CD4-positive, alpha-beta T cell treated with Interleukin-15 for 4 hours (primary cell): Measurements from ENCODE around the gene MSH2.
"Not testable (repeated sequence)": the region's sequence is repeated elsewhere in the genome, so short reads cannot be mapped to it uniquely, and the experiment has no call there.

Source experiments
- DNase-seq: peaks from one replicate; pipeline ENCODE4 v3.0.0-alpha.2; 2020; ENCODE audit warnings: low spot score

Gene MSH2

GRCh38 chr2:47407976-47408375, 5.0 kb downstream of the MSH2 start:
- not testable (repeated sequence) for DNase-seq

GRCh38 chr2:47414682-47415458, 11.9 kb downstream of the MSH2 start:
- no peak for DNase-seq

DNA sequence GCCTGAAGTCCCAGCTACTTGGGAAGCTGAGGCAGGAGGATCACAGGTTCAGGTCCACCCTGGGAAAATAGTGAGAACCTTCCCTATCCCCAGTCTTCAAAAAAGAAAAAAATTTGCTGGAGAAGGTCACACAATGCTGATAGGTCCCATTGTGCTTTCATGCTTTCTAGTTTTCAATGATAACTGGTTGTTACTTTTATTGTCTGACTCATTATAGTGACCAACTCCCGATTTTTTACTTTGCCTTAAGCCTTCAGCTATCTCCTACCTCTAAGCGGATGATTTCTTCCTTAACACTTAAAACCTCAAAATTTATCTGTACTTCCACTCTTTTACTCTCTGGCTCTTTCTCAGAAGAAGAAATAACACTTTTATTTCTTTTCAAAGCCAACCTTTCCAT, 17.3 kb downstream of the MSH2 start:
- no peak for DNase-seq

GRCh38 chr2:47420683-47421082, 17.7 kb downstream of the MSH2 start:
- DNase-seq: not testable (repeated sequence)

GRCh38 chr2:47422016-47422415, 19.1 kb downstream of the MSH2 start:
- DNase-seq: no peak

DNA sequence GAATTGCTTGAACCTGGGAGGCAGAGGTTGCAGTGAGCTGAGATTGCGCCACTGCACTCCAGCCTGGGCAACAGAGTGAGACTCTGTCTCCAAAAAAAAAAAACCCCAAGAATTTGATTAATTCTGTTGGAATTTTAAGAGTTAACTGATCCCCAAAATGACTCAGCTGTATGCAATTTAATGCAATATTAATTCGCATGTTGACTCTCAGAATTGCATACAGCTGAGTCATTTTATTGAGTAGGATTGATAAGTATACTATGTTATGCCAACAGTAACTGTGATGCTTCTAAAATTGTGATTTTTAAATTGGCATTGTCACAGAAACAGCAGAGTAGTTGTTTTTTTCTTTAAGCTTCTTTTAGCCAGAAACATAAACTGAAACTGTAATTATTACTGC, 19.6 kb downstream of the MSH2 start:
- no peak for DNase-seq

DNA sequence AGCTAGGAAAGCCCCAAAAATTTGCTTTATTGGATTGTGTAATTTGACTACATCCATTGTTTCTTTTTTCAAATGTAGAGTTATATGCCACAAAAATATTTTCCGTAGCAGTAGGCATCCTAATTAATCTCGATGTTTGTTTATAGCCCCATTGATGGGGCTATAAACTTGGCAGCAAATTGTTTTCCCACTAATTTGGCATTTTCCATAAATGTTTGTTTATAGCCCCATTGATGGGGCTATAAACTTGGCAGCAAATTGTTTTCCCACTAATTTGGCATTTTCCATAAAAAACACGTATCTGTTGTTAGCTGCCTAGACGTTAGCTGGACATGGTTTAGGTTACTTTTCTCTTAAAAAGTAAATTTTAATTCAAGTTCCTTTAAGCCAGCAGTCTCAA, 23.8 kb downstream of the MSH2 start:
- DNase-seq: no peak

DNA sequence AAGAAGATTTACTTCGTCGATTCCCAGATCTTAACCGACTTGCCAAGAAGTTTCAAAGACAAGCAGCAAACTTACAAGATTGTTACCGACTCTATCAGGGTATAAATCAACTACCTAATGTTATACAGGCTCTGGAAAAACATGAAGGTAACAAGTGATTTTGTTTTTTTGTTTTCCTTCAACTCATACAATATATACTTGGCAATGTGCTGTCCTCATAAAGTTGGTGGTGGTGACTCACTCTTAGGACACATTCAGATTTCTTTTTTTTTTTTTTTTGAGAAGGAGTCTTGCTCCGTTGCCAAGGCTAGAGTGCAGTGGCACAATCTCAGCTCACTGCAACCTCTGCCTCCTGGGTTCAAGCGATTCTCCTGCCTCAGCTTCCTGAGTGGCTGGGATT, 26.8 kb downstream of the MSH2 start:
- DNase-seq: no peak

DNA sequence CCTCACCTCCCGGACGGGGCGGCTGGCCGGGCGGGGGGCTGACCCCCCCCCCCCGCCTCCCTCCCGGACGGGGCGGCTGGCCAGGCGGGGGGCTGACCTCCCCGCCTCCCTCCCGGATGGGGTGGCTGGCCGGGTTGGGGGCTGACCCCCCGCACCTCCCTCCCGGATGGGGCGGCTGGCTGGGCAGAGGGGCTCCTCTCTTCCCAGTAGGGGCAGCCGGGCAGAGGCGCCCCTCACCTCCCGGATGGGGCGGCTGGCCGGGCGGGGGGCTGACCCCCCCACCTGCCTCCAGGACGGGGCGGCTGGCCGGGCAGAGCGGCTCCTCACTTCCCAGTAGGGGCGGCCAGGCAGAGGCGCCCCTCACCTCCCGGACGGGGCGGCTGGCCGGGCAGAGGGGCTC, 30.1 kb downstream of the MSH2 start:
- not testable (repeated sequence) for DNase-seq

DNA sequence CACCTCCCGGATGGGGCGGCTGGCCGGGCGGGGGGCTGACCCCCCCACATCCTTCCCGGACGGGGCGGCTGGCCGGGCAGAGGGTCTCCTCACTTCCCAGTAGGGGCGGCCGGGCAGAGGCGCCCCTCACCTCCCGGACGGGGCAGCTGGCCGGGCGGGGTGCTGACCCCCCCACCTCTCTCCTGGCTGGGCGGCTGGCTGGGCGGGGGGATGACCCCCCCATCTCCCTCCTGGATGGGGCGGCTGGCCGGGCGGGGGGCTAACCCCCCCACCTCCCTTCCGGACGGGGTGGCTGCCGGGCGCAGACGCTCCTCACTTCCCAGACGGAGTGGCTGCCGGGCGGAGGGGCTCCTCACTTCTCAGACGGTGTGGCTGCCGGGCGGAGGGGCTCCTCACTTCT, 30.5 kb downstream of the MSH2 start:
- DNase-seq: not testable (repeated sequence)

DNA sequence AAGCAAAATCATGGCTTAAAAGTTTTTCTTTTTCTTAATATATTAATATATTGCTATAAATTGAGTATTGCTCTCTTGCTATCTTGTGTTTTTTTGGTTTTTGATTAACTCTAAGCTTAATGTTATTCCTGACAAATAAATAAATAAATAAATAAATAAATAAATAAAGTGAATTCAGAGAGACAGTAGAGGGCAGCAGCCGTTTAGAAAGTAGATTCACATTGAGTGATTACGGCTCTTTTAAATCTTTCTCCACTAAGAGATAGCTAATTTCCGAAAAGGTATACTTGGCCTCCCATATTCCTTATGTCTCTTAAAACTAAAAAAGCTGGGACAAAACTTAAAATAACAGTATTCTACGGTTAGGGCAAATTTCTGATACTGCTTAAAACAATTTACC, 34.3 kb downstream of the MSH2 start:
- no peak for DNase-seq

- DNase-seq: no peak
Measured at GRCh38 chr2:47438106-47438505, 35.1 kb downstream of the MSH2 start.

GRCh38 chr2:47438783-47439182, 35.8 kb downstream of the MSH2 start:
- DNase-seq: no peak

DNA sequence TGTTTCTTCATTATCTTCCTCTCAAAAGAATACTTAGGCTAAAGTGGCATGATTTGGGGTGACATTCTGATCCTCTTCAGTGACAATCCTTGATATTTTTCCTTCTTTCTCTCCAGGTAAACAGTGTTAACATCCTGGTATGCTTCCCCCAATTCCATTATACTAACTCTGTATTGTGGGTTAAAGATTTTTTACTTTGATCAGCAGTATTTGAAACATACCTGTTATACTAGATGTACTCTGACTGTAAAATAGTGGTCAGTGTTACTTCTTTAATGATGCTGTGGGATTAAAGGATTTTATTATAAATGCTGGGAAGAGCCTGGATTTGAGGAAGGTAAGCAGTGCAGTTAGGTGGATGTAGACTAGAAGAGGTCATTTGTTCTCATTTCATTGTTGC, 48.8 kb downstream of the MSH2 start:
- no peak for DNase-seq

DNA sequence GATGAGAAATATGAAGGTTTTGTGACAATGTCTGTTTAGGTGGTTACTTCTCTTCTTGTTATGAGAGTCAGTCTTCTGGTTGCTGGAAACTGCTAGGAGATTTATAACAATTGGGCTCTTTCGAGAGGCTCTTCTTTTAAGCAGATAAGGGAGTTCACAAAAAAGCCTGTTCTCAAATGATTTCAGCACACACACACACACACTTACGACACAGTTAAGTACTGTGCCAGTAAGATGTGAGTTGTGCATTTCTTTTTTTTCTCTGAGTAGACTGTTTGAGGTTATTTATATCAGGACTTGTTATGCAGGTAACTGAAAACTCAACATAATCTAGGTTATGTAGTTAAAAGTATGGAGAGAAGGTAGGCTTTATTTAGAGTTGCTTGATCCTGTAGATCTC, 49.8 kb downstream of the MSH2 start:
- no peak for DNase-seq

GRCh38 chr2:47454818-47455217, 51.9 kb downstream of the MSH2 start:
- DNase-seq: not testable (repeated sequence)

DNA sequence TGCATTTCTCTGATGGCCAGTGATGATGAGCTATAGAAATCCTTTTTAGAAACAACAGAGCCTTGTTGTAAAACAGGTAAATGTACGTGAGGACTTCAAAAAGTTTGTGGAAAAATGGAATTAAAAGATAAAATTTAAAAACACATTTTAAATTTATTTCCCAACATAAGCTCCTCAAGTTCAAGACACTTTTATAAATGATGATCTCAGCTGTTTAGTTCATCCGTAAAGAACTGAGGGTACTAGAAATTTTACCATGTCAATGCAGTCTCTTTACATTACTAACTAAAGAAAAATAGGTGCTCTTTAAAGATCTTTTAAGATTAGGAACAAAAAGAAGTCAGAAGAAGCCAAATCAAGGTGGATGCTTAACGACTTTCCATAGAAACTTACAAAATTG, 52.5 kb downstream of the MSH2 start:
- DNase-seq: no peak

- no peak for DNase-seq
Measured at GRCh38 chr2:47456851-47457250, 53.9 kb downstream of the MSH2 start.

DNA sequence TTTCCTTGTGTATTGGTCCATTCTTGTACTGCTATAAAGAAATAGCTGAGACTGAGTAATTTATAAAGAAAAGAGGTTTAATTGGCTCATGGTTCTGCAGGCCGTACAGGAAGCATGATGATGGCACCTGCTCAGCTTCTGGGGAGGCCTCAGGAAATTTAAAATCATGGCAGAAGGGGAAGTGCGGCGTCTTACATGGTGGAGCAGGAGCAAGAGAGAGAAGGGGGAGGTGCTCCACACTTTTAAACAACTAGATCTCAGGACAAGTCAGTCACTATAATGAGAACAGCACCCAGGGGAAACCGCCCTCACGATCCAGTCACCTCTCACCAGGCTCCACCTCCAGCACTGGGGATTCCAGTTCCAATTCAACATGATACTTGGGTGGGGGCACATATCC, 54.3 kb downstream of the MSH2 start:
- no peak for DNase-seq

DNA sequence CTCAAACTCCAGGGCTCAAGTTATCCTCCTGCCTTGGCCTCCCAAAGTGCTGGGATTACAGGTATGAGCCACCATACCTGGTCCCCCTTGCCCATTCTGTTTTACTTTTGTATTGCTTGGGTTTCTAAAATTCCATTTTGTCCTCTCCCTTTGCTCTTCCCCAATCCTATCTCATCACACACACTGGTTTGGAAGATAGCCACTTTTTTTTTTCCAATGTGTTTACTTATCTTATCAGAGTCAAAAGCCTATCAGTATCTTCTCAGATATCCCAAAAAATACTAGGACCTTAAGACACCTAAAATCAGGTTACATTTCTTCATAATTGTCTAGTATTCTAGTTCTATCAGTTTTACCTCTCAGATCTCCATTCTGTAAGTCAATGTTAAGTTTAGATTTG, 56.1 kb downstream of the MSH2 start:
- no peak for DNase-seq

DNA sequence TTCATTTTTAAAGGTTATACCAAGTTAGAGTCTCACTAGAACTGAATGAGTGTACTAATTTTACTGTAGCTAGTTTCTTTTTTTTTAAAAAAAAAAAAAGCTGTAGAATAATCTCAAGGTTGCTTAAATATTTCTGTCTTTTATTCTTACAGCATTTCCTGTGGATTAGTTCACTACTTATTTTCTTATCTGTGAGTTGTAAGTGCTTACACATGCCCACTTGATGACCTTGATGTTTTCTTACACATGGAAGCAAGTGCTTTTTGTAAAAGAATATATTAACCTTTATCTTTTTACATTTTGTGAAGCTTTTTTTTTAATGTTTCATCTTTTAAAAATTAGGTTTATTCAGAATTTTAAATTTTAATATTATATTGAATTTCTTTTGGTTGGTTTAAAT, 57.8 kb downstream of the MSH2 start:
- no peak for DNase-seq

DNA sequence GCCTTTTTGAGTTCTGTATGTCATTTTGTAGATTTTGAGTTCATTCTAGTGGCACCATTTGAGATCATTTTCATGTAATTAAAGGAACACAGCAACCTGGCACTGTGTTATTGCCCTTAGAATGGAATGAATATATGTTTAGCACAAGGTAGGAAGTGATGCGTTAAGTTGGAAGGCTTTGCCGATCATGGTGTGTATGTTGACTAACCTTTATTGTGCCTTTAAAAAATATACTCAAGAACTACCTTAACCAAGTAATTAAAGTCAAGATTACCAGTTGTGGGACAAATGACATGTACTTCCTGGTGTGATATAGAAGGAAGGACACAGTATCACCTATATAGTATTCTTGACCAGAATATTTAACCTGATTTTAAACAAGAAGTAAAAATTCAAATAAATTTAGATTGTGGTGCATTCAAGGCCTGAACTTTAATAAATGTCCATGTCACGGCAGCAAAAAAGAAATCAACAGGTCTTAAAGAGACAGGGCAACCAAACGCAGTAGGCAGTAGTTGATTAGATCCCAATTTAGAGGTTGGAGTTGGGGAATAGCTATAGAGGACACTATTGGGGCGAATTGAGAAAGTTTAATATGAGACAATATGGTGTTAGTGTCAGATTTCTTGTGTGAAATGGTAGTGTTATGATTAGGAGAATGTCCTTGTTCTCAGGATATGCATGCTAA, 68.6 kb downstream of the MSH2 start:
- no peak for DNase-seq

DNA sequence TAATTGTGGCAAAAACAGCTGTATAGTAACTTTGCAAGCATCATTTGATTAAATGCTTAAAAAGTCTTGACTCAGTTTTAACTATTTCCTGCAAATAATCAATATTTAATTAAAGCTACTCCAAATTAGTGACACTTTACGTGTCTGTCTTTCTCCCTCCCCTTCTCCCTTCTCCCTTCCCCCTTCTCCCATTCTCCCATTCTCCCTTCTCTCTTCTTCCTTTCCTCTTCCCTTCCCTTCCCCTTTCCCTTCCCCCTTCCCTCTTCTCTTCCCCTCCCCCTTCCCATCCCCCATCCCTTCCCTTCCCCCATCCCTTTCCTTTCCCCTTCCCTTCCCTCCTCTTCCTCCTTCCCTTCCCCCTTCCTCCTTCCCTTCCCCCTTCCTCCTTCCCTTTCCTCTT, 76.9 kb downstream of the MSH2 start:
- DNase-seq: no peak

DNA sequence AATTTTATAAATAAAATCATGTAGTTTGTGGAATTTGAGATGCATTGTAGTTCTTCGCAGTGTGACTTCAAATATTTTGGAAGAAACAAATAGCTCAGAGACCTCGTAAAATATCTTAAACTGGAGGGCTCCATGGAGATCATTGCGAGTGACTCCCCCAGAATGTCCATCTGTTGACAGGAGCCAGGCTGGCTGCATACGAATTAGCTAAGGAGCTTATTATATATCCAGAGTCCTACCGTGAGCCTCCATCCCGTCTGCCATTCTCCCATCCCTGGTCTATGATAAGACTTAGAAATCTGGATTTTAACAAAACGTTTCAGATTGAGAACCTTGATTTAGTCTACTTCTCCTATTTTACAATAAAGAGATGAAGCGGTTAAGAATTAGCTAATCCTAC, 80.2 kb downstream of the MSH2 start:
- no peak for DNase-seq
